Liver (tissue), 9 donors: Measurements from ENCODE around the gene STIM2. TPM values are rescaled to one million over a fixed set of nuclear protein-coding genes. Genes with fewer than 3 reads are reported as not detected.
"Not testable (repeated sequence)": the region's sequence is repeated elsewhere in the genome, so short reads cannot be mapped to it uniquely, and the experiment has no call there.

Experiments used
- DNase-seq: peaks from one replicate; pipeline ENCODE4 v3.0.0-alpha.2; 2017; ENCODE audit warnings: low spot score
- H3K27ac ChIP-seq, 2 donors: one replicate each; pipeline ENCODE4 v1.7.0; 2013; ENCODE audit warnings: inconsistent platforms in 2 of 2, low read length in 2 of 2, control low read depth in 1 of 2, low read depth in 1 of 2, mild to moderate bottlenecking in 1 of 2
- H3K27me3 ChIP-seq, 4 donors: one replicate each; pipeline versions ENCODE4 v1.6.1 to v1.7.0; 2013; ENCODE audit warnings: low read length in 3 of 4, inconsistent platforms in 1 of 4, mild to moderate bottlenecking in 1 of 4, moderate library complexity in 1 of 4; ENCODE audit not compliant: control insufficient read depth in 4 of 4, insufficient read depth in 4 of 4
- H3K36me3 ChIP-seq, 4 donors: one replicate each; pipeline versions ENCODE4 v1.6.1 to v1.7.0; 2013; ENCODE audit warnings: low read length in 3 of 4, mild to moderate bottlenecking in 3 of 4, low read depth in 1 of 4, moderate library complexity in 1 of 4; ENCODE audit not compliant: control insufficient read depth in 4 of 4, insufficient read depth in 3 of 4
- H3K4me1 ChIP-seq, 4 donors: one replicate each; pipeline versions ENCODE4 v1.6.1 to v1.7.0; 2013; ENCODE audit warnings: low read length in 3 of 4, mild to moderate bottlenecking in 3 of 4, moderate library complexity in 1 of 4; ENCODE audit not compliant: control insufficient read depth in 4 of 4, insufficient read depth in 4 of 4
- H3K4me3 ChIP-seq, 3 donors: one replicate each; pipeline versions ENCODE4 v1.6.1 to v1.7.0; 2013; ENCODE audit warnings: low read length in 3 of 3, control low read depth in 1 of 3, low read depth in 1 of 3, mild to moderate bottlenecking in 1 of 3
- H3K9ac ChIP-seq, 2 donors: one replicate each; pipeline ENCODE4 v1.7.0; 2013; ENCODE audit warnings: low read length in 2 of 2, mild to moderate bottlenecking in 2 of 2, moderate library complexity in 2 of 2, control low read depth in 1 of 2, low read depth in 1 of 2
- H3K9me3 ChIP-seq, 4 donors: one replicate each; pipeline versions ENCODE4 v1.6.1 to v1.7.0; 2013; ENCODE audit warnings: low read length in 3 of 4; ENCODE audit not compliant: control insufficient read depth in 4 of 4
- EGR1 ChIP-seq, 2 donors: IDR thresholded peaks; 2 replicates each; pipeline ENCODE4 v1.6.1; 2016 to 2018; ENCODE audit warnings: antibody characterized with exemption in 2 of 2, low read depth in 2 of 2
- FOXA1 ChIP-seq: IDR thresholded peaks from 2 replicates; pipeline ENCODE4 v1.6.1; 2016; ENCODE audit warnings: antibody characterized with exemption
- FOXA2 ChIP-seq: IDR thresholded peaks from 2 replicates; pipeline ENCODE4 v1.6.1; 2016; ENCODE audit warnings: antibody characterized with exemption
- HNF4A ChIP-seq, 2 donors: conservative IDR thresholded peaks; 2 replicates each; pipeline ENCODE4 v1.6.1; 2016; ENCODE audit warnings: antibody characterized with exemption in 2 of 2, mild to moderate bottlenecking in 2 of 2
- HNF4G ChIP-seq: IDR thresholded peaks from 2 replicates; pipeline ENCODE4 v1.6.1; 2016; ENCODE audit warnings: antibody characterized with exemption
- JUND ChIP-seq, 2 donors: IDR thresholded peaks; 2 replicates each; pipeline ENCODE4 v1.6.1; 2016; ENCODE audit warnings: antibody characterized with exemption in 2 of 2
- NR2F2 ChIP-seq: IDR thresholded peaks from 2 replicates; pipeline ENCODE4 v1.6.1; 2016; ENCODE audit warnings: antibody characterized with exemption
- RXRA ChIP-seq, 2 donors: IDR thresholded peaks; 2 replicates each; pipeline ENCODE4 v1.6.1; 2017 to 2018; ENCODE audit warnings: antibody characterized with exemption in 2 of 2, mild to moderate bottlenecking in 1 of 2
- TAF1 ChIP-seq: conservative IDR thresholded peaks from 2 replicates; pipeline ENCODE4 v1.6.1; 2016; ENCODE audit warnings: antibody characterized with exemption, mild to moderate bottlenecking
- YY1 ChIP-seq: IDR thresholded peaks from 2 replicates; pipeline ENCODE4 v1.6.1; 2016; ENCODE audit warnings: antibody characterized with exemption, mild to moderate bottlenecking
- WGBS: extraction: QIAGEN DNeasy Blood & Tissue Kit; methylation state at CpG from one replicate; pipeline ENCODE4 v1.1.7; 2013; 5-methylcytosine and 5-hydroxymethylcytosine counted together
- polyA plus RNA-seq, 2 donors: library from polyadenylated mRNA; stranded (reverse) in 1 of 2; unstranded in 1 of 2; fragments of 200-250 nt in 1 of 2; fragments of >200 nt in 1 of 2; fragmentation: Nextera tagmentation in 1 of 2; extraction: Ambion mirVana in 1 of 2; gene quantifications; one replicate each; pipeline versions ENCODE4 v1.2.1 to v1.2.3, GENCODE V29; 2013 to 2015
- total RNA-seq, 2 donors: library from RNA; depleted of rRNA; stranded (reverse); fragments of >200 nt; gene quantifications; one replicate each; pipeline ENCODE4 v1.2.3, GENCODE V29; 2014
- TF ChIP-seq, protein P1 (sequence below): fragments of 150-350 bp; IDR thresholded peaks from 2 replicates; pipeline ENCODE4 v1.5.1; 2017; ENCODE audit warnings: improper control_type of control experiment, low read depth, low read length; ENCODE audit not compliant: missing input control
- TF ChIP-seq, protein P2 (sequence below): IDR thresholded peaks from 2 replicates; pipeline ENCODE4 v1.6.1; 2016; ENCODE audit warnings: antibody characterized with exemption
- donor health status: healthy.
- donor health status: healthy.
- donor health status: healthy.
- donor health status: healthy.
- donor health status: healthy.

Gene STIM2
- total and polyA plus RNA-seq, 4 donors, result 5.4 to 11.1 (median 6.9) TPM

DNA sequence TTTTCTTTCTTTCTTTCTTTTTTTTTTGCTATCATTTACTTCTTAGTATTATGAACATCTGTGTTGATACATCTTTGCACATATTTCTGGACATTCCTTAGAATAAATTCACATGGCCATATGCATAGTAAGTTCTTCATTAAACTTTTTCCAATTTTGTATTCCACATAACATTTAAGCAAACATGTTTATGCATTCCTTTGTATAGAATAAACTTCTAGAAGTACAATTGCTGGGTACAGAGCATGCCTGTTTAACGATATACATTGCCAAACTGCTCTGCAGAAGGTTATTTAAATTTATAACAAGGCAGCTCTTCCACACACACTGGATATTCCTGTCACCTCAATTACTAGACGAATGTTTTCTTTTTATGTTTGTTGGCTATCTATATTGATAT lies 36.0 kb upstream of the STIM2 start:
- H3K4me3 ChIP-seq, result no peak overlapping the region
- H3K36me3 ChIP-seq, result no peaks in the 10 kb centered on the region
- WGBS, result 93% methylated on average over 2 of the region's 2 CpGs
- peaks cover 4 to 27% (median 21%) of the 10 kb centered on the region in 4 donors for H3K4me1 ChIP-seq
- DNase-seq, result no peak
- no peaks in the 10 kb centered on the region for H3K27me3 ChIP-seq
- no peaks in the 10 kb centered on the region for H3K9me3 ChIP-seq
- H3K27ac ChIP-seq, result no peak overlapping the region
- no peak overlapping the region for H3K9ac ChIP-seq
- TF ChIP-seq JUND (IDR thresholded peaks at IDR 0.05) (no peak), FOXA1 (no peak), HNF4G (no peak), HNF4A (conservative IDR thresholded peaks at IDR 0.05) (no peak)
- TF ChIP-seq, protein P1, sequence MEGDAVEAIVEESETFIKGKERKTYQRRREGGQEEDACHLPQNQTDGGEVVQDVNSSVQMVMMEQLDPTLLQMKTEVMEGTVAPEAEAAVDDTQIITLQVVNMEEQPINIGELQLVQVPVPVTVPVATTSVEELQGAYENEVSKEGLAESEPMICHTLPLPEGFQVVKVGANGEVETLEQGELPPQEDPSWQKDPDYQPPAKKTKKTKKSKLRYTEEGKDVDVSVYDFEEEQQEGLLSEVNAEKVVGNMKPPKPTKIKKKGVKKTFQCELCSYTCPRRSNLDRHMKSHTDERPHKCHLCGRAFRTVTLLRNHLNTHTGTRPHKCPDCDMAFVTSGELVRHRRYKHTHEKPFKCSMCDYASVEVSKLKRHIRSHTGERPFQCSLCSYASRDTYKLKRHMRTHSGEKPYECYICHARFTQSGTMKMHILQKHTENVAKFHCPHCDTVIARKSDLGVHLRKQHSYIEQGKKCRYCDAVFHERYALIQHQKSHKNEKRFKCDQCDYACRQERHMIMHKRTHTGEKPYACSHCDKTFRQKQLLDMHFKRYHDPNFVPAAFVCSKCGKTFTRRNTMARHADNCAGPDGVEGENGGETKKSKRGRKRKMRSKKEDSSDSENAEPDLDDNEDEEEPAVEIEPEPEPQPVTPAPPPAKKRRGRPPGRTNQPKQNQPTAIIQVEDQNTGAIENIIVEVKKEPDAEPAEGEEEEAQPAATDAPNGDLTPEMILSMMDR, result no peak
- TF ChIP-seq, protein P2, sequence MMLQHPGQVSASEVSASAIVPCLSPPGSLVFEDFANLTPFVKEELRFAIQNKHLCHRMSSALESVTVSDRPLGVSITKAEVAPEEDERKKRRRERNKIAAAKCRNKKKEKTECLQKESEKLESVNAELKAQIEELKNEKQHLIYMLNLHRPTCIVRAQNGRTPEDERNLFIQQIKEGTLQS, result no peak

DNA sequence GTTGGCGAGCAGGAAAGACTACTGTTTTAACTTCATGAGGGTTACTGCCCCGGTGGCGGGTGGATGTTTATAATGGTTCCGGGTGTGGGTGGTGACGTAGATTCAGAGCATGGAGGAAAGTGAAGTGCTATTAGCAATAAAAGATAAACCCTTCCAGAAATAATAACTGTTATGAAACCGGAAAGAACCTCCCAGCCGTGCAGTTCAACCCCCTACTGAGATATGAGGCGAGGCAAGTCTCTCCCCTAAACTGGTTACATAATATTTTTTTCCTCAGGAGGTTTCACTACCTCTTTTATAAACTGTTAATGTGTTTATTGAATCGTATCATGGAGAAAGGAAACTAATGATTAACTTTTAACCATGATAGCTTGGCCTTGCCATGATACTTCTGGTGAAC lies 33.9 kb upstream of the STIM2 start:
- TF ChIP-seq YY1 (no peak), RXRA (IDR thresholded peaks at IDR 0.05) (peak in 1 of 2 donors; percentile 13)
- H3K9me3 ChIP-seq, result no peaks in the 10 kb centered on the region
- no peak for DNase-seq
- H3K4me1 ChIP-seq, result peaks cover 1 to 22% (median 18%) of the 10 kb centered on the region in 4 donors
- H3K9ac ChIP-seq, result no peak overlapping the region
- no peaks in the 10 kb centered on the region for H3K27me3 ChIP-seq
- no peaks in the 10 kb centered on the region for H3K36me3 ChIP-seq
- no peak overlapping the region for H3K4me3 ChIP-seq
- H3K27ac ChIP-seq, result peak overlapping the region; percentile 6 to 54
- WGBS, result 32% methylated on average over 9 of the region's 9 CpGs

DNA sequence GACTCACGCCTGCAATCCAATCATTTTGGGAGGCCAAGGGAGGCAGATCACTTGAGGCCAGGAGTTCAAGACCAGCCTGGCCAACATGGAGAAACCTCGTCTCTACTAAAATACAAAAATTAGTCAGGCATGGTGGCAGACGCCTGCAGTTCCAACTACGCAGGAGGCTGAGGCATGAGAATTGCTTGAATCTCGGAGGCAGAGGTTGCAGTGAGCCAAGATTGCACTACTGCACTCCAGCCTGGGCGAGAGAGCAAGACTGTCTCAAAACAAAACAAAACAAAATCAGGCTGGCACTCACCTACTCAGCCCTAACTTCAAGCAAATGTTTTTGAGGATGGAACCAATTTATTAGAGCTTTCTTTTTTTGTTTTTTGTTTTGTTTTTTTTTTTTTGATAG lies 33.3 kb upstream of the STIM2 start:
- not testable (repeated sequence) for DNase-seq, H3K27ac ChIP-seq, H3K27me3 ChIP-seq, H3K9ac ChIP-seq, H3K36me3 ChIP-seq, H3K9me3 ChIP-seq, H3K4me3 ChIP-seq
- peaks cover 0 to 16% (median 12%) of the 10 kb centered on the region in 4 donors for H3K4me1 ChIP-seq
- WGBS, result 95% methylated on average over 6 of the region's 6 CpGs

DNA sequence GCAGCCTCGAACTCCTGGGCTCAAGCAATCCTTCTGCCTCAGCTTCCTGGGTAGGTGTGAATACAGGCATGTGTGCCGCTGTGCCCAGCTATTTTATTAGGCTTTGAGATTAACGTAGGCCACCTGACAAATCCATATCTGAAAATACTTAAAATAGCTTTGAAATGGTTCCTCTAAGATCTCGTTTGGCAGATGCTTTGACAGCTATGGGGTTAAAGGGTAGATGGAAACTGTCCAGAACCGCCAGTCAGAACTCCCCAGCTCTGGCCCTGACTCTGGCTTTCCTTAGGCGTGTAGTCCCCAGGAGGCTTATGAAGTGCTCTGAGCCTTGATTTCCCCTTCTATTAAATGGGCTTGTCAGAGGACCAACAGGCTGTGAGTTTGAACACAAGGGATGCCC lies 32.8 kb upstream of the STIM2 start:
- Histone ChIP-seq H3K27me3 (no peaks in the 10 kb centered on the region), H3K9me3 (no peaks in the 10 kb centered on the region), H3K4me1 (peaks cover 0 to 12% (median 9%) of the 10 kb centered on the region in 4 donors), H3K27ac (no peak overlapping the region), H3K36me3 (no peaks in the 10 kb centered on the region), H3K9ac (no peak overlapping the region), H3K4me3 (no peak overlapping the region)
- 64% methylated on average over 6 of the region's 6 CpGs for WGBS
- TF ChIP-seq, protein P2, result no peak
- TF ChIP-seq FOXA2 (no peak), TAF1 (no peak), NR2F2 (no peak), EGR1 (IDR thresholded peaks at IDR 0.05; ENCODE audit: low read depth in 2 of 2) (no peak)
- no peak for DNase-seq
